GM12891 (cell line): ENCODE measurements around the gene PHLDB3.

Experiments
- POLR2A ChIP-seq: IDR thresholded peaks from 2 replicates; pipeline ENCODE4 v1.6.1; 2011; ENCODE audit warnings: low read depth, low read length, control low read depth
- POLR2AphosphoS5 ChIP-seq: IDR thresholded peaks from 2 replicates; pipeline ENCODE4 v1.6.1; 2011; ENCODE audit warnings: low read depth, low read length, control low read depth
- POU2F2 ChIP-seq: IDR thresholded peaks from 2 replicates; pipeline ENCODE4 v1.6.1; 2011; ENCODE audit warnings: low read depth, mild to moderate bottlenecking, control low read depth, low read length, moderate library complexity
- SPI1 ChIP-seq: IDR thresholded peaks from 2 replicates; pipeline ENCODE4 v1.6.1; 2011; ENCODE audit warnings: low read depth, low read length, control low read depth
- TAF1 ChIP-seq: IDR thresholded peaks from 2 replicates; pipeline ENCODE4 v1.6.1; 2011; ENCODE audit warnings: low read depth, low read length, control low read depth

GRCh38 chr19:43507880-43508279 lies 3.3 kb upstream of the PHLDB3 start:
- TF ChIP-seq TAF1 (no peak), POLR2AphosphoS5 (no peak), SPI1 (no peak), POLR2A (no peak), POU2F2 (no peak)
